Esophagus muscularis mucosa (tissue), 4 donors: ENCODE measurements around the gene GPR42. TPM values are rescaled to one million over a fixed set of nuclear protein-coding genes. Genes with fewer than 3 reads are reported as not detected.
"Not testable (repeated sequence)": the region's sequence is repeated elsewhere in the genome, so short reads cannot be mapped to it uniquely, and the experiment has no call there.

Source experiments
- DNase-seq: peaks from one replicate; pipeline ENCODE4 v3.0.0-alpha.2; 2017; ENCODE audit errors: extremely low spot score
- H3K27ac ChIP-seq, 4 donors: fragments of 200-600 bp; sonication (generic); replicated peaks in 1 of 4; 1 replicate in 3 of 4; 2 replicates in 1 of 4; pipeline ENCODE4 v1.5.1; 2016 to 2019; ENCODE audit warnings: mild to moderate bottlenecking in 1 of 4
- H3K27me3 ChIP-seq, 4 donors: fragments of 200-600 bp; sonication (generic); one replicate each; pipeline versions ENCODE4 v1.5.1 to v1.6.0; 2016 to 2019
- H3K36me3 ChIP-seq, 4 donors: fragments of 200-600 bp; sonication (generic); one replicate each; pipeline ENCODE4 v1.5.1; 2016 to 2019
- H3K4me1 ChIP-seq, 4 donors: fragments of 200-600 bp; sonication (generic); one replicate each; pipeline ENCODE4 v1.5.1; 2016 to 2019
- H3K4me3 ChIP-seq, 4 donors: fragments of 200-600 bp; sonication (generic); 1 replicate in 2 of 4; 2 replicates in 2 of 4; pipeline ENCODE4 v1.5.1; 2016 to 2019; ENCODE audit warnings: mild to moderate bottlenecking in 4 of 4, moderate library complexity in 1 of 4
- H3K9me3 ChIP-seq, 4 donors: fragments of 200-600 bp; sonication (generic); 1 replicate in 3 of 4; 2 replicates in 1 of 4; pipeline ENCODE4 v1.5.1; 2016 to 2019
- EP300 ChIP-seq: sonication (generic); formaldehyde crosslinking; IDR thresholded peaks from one replicate; pipeline ENCODE4 v1.6.1; 2017; ENCODE audit warnings: antibody characterized with exemption
- POLR2A ChIP-seq: fragments of 450-650 bp; IDR thresholded peaks from one replicate; pipeline ENCODE4 v1.6.1; 2017; ENCODE audit warnings: antibody characterized with exemption, moderate library complexity, mild to moderate bottlenecking, low read depth
- POLR2AphosphoS5 ChIP-seq, 2 donors: sonication (generic); formaldehyde crosslinking; IDR thresholded peaks; one replicate each; pipeline ENCODE4 v1.6.1; 2017; ENCODE audit warnings: antibody characterized with exemption in 2 of 2
- WGBS: methylation state at CpG from one replicate; pipeline ENCODE4 v1.1.5; 2018; 5-methylcytosine and 5-hydroxymethylcytosine counted together
- intact Hi-C: fragments of 100-400 bp; cut with DNase I; formaldehyde crosslinking; loops from one replicate; pipeline ENCODE4 v1.15.1; 2023
- total RNA-seq, 4 donors: library from RNA; depleted of rRNA; stranded (reverse); fragments of >200 nt; gene quantifications; one replicate each; pipeline versions ENCODE4 v1.1.0 to v1.2.1, GENCODE V29; 2016
- TF ChIP-seq, protein P1 (sequence below), 3 experiments: fragments of 200-600 bp in 2 of 3; fragments of 450-650 bp in 1 of 3; sonication (generic) in 2 of 3; IDR thresholded peaks; one replicate each; pipeline ENCODE4 v1.5.1; 2017 to 2019; ENCODE audit warnings: antibody characterized with exemption in 3 of 3, mild to moderate bottlenecking in 2 of 3, moderate library complexity in 1 of 3

Gene GPR42
- total RNA-seq, 4 donors from 2014 or later: 0.17 TPM; not detected in 3

DNA sequence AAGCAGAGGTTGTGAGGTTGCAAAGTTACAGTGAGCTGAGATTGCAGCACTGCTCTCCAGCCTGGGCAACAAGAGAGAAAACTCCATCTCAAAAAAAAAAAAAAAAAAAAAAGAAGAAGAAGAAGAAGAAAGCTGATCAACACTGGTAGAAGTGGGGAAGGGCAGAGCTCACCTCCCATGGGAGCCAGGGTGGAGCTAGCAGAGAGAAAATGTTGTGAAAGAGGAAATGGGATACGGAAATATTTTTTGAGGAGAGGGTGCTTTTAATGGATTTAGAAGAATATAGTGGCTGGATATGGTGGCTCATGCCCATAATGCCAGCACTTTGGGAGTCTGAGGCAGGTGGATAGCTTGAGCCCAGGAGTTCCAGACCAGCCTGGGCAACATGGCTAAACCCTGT lies 6.8 kb downstream of the GPR42 start:
- TF ChIP-seq POLR2A (no peak), POLR2AphosphoS5 (IDR thresholded peaks at IDR 0.05) (no peak), EP300 (no peak)
- TF ChIP-seq, protein P1, sequence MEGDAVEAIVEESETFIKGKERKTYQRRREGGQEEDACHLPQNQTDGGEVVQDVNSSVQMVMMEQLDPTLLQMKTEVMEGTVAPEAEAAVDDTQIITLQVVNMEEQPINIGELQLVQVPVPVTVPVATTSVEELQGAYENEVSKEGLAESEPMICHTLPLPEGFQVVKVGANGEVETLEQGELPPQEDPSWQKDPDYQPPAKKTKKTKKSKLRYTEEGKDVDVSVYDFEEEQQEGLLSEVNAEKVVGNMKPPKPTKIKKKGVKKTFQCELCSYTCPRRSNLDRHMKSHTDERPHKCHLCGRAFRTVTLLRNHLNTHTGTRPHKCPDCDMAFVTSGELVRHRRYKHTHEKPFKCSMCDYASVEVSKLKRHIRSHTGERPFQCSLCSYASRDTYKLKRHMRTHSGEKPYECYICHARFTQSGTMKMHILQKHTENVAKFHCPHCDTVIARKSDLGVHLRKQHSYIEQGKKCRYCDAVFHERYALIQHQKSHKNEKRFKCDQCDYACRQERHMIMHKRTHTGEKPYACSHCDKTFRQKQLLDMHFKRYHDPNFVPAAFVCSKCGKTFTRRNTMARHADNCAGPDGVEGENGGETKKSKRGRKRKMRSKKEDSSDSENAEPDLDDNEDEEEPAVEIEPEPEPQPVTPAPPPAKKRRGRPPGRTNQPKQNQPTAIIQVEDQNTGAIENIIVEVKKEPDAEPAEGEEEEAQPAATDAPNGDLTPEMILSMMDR (IDR thresholded peaks at IDR 0.05): no peak
- peak; percentile 26 for DNase-seq
- Histone ChIP-seq H3K4me1 (no peaks in the 10 kb centered on the region), H3K9me3 (peaks cover 0 to 4% (median 2%) of the 10 kb centered on the region in 4 donors), H3K27ac (no peak overlapping the region), H3K36me3 (no peaks in the 10 kb centered on the region), H3K4me3 (no peak overlapping the region), H3K27me3 (peaks cover 0 to 17% (median 0%) of the 10 kb centered on the region in 4 donors)
- 55% methylated on average over 1 of the region's 1 CpG for WGBS
- intact Hi-C loops: no loop called here

DNA sequence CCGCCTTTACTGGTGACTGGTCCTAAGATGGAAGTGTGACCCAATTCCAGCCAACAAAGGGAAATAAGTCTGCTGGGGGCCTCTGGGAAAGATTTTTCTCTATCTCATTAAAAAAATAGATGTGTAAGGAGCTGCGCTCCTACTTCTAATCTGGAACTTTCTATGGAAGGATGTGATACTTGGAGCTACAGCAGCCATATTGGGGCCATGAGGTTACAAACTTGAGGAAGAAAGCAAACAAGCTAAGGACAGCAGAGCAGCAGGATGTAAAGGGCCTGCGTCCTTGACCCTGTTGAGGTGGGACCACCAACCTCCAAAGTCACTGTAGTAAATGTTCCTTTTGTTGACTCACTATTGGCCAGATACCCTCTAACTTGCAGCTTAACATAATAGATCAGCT lies 7.5 kb downstream of the GPR42 start:
- peaks cover 0 to 4% (median 2%) of the 10 kb centered on the region in 4 donors for H3K9me3 ChIP-seq
- no peaks in the 10 kb centered on the region for H3K4me1 ChIP-seq
- peak; percentile 53 for DNase-seq
- H3K4me3 ChIP-seq: no peak overlapping the region
- TF ChIP-seq, protein P1 (IDR thresholded peaks at IDR 0.05): no peak
- TF ChIP-seq EP300: no peak
- TF ChIP-seq POLR2A: no peak
- TF ChIP-seq POLR2AphosphoS5 (IDR thresholded peaks at IDR 0.05): no peak
- H3K27me3 ChIP-seq: peaks cover 0 to 23% (median 0%) of the 10 kb centered on the region in 4 donors
- H3K27ac ChIP-seq: no peak overlapping the region
- H3K36me3 ChIP-seq: no peaks in the 10 kb centered on the region
- 91% methylated on average over 3 of the region's 3 CpGs for WGBS
- intact Hi-C loops: no loop called here

DNA sequence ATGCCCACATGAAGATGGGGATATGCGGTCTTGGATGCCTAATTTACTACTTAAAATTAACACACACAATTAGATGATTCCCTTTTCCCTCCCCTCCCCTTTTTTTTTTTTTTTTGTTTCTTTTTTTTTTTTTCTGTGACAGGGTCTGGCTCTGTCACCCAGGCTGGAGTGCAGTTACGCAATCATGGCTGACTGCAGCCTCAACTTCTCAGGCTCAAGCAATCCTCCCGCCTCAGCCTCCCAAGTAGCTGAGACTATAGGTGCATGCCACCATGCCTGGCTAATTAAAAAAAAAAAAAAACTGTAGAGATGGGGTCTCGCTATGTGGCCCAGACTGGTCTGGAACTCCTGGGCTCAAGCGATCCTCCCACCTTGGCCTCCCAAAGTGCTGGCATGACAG lies 8.7 kb downstream of the GPR42 start:
- peaks cover 0 to 26% (median 0%) of the 10 kb centered on the region in 4 donors for H3K27me3 ChIP-seq
- DNase-seq: peak; percentile 12
- H3K27ac ChIP-seq, H3K4me1 ChIP-seq, intact Hi-C loops, H3K36me3 ChIP-seq, H3K4me3 ChIP-seq, H3K9me3 ChIP-seq: not testable (repeated sequence)
- 94% methylated on average over 5 of the region's 5 CpGs for WGBS

DNA sequence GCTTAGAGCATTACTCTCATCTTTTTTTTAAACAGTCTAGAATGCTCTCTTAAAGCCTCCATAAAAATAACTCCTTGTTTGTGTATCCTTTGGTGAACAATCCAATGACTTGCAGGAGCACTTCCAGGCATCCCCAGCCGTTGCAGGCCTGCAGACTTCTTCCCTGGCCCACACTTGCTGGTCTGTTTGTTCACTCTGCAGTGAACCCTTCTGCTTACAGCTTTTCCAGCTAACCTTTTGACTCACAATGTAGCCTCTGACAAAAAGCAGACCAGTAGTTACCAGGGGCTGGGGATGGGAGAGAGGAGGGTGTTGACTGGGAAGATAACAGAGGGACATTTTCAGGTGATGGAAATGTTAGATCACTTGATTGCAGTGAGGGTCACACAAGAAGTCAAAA lies 9.1 kb downstream of the GPR42 start:
- TF ChIP-seq, protein P1 (IDR thresholded peaks at IDR 0.05): no peak
- TF ChIP-seq POLR2AphosphoS5 (IDR thresholded peaks at IDR 0.05) (no peak), POLR2A (no peak), EP300 (no peak)
- H3K4me1 ChIP-seq: no peaks in the 10 kb centered on the region
- H3K27me3 ChIP-seq: peaks cover 0 to 31% (median 0%) of the 10 kb centered on the region in 4 donors
- 15% methylated on average over 1 of the region's 1 CpG for WGBS
- peak; percentile 39 for DNase-seq
- H3K36me3 ChIP-seq: no peaks in the 10 kb centered on the region
- H3K9me3 ChIP-seq: peaks cover 0 to 4% (median 2%) of the 10 kb centered on the region in 4 donors
- no peak overlapping the region for H3K4me3 ChIP-seq
- no peak overlapping the region for H3K27ac ChIP-seq
- intact Hi-C loops: no loop called here

DNA sequence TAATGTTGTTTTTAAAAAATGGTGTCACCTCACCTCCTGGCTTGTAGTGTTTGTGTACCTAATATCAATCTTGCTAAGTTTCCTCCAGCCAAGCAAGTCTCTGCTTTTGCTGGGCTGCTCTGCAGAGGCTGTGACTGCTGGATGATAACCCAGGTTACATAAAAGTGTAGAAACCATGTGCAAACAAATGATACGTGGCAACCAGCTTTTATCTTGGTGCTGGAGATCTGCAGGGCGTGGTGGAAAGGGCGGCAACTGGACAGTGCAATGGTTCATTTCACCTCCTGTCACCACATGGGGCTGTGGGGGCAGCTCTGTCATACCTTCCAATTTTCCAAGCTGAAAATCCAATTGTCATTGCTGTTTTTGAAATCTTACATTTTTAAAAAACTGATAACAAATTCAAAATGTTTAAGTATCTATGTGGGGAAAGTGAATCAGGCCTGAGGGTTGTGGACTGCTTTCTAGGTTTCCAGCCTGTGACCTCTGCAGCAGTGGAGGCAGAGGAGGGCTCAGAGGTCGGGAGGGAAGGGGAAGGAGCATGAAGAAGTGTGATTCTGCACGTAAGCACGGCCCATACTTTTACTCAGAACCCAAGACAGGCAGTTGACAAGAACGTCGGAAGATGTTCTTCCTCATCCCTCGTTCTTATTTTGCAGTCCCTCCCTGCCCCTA lies 9.7 kb downstream of the GPR42 start:
- H3K4me3 ChIP-seq: no peak overlapping the region

More for the DNA sequence above, 9.7 kb downstream of the GPR42 start:
- intact Hi-C loops: no loop called here
- peak; percentile 55 for DNase-seq
- TF ChIP-seq POLR2A (no peak), EP300 (no peak), POLR2AphosphoS5 (IDR thresholded peaks at IDR 0.05) (no peak)
- TF ChIP-seq, protein P1 (IDR thresholded peaks at IDR 0.05): no peak
- H3K27me3 ChIP-seq: peaks cover 0 to 34% (median 0%) of the 10 kb centered on the region in 4 donors
- H3K27ac ChIP-seq: no peak overlapping the region
- no peaks in the 10 kb centered on the region for H3K36me3 ChIP-seq
- peaks cover 0 to 4% (median 2%) of the 10 kb centered on the region in 4 donors for H3K9me3 ChIP-seq
- no peaks in the 10 kb centered on the region for H3K4me1 ChIP-seq
- 49% methylated on average over 9 of the region's 9 CpGs for WGBS
